HepG2 (cell line): ENCODE results near the gene ANLN. TPM values are rescaled to one million over a fixed set of nuclear protein-coding genes. Genes with fewer than 3 reads are reported as not detected.

Experiments
- FOXA3 ChIP-seq: IDR thresholded peaks from 2 replicates; pipeline ENCODE4 v1.6.1; 2016; ENCODE audit warnings: missing genetic modification reagents, missing compliant biosample characterization
- HOXD1 ChIP-seq: sonication (generic); formaldehyde crosslinking; IDR thresholded peaks from 2 replicates; pipeline ENCODE4 v1.5.0; 2020; ENCODE audit warnings: missing genetic modification reagents
- NKX3-1 ChIP-seq: sonication (generic); formaldehyde crosslinking; IDR thresholded peaks from 2 replicates; pipeline ENCODE4 v1.5.0; 2020; ENCODE audit warnings: missing genetic modification reagents
- YY1 ChIP-seq: IDR thresholded peaks from 2 replicates; pipeline ENCODE4 v1.6.1; 2011; ENCODE audit warnings: low read length, low read depth, moderate library complexity, mild to moderate bottlenecking; ENCODE audit not compliant: insufficient read depth, insufficient replicate concordance
- ZFP90 ChIP-seq: sonication (generic); formaldehyde crosslinking; IDR thresholded peaks from 2 replicates; pipeline ENCODE4 v1.8.0; 2022; ENCODE audit warnings: missing genetic modification reagents, mild to moderate bottlenecking, inconsistent platforms, borderline replicate concordance
- ZNF33B ChIP-seq: sonication (generic); formaldehyde crosslinking; IDR thresholded peaks from 2 replicates; pipeline ENCODE4 v1.5.1; 2020; ENCODE audit warnings: mild to moderate bottlenecking, missing genetic modification reagents
- ZNF749 ChIP-seq: sonication (generic); formaldehyde crosslinking; IDR thresholded peaks from 2 replicates; pipeline ENCODE4 v1.8.0; 2022; ENCODE audit warnings: mild to moderate bottlenecking, missing genetic modification reagents, moderate library complexity, borderline replicate concordance
- polyA plus RNA-seq, 8 experiments: library from polyadenylated mRNA; depleted of rRNA in 3 of 8; stranded (reverse) in 7 of 8; unstranded in 1 of 8; fragments of >200 nt; fragmentation: Illumina TruSeq in 4 of 8; extraction: Trizol in 4 of 8; gene quantifications; 2 replicates each; pipeline versions ENCODE4 v1.2.1 to v1.2.3, GENCODE V29; 2011 to 2016; ENCODE audit warnings: low read depth in 4 of 8, missing spikeins in 1 of 8, mixed read lengths in 1 of 8; ENCODE audit not compliant: insufficient read depth in 1 of 8
- total RNA-seq, 5 experiments: library from RNA; depleted of rRNA; stranded (reverse); fragments of >200 nt; fragmentation: Illumina TruSeq; extraction: Trizol; gene quantifications; 2 replicates each; pipeline ENCODE4 v1.2.3, GENCODE V29; 2016; ENCODE audit warnings: low read depth in 1 of 5
- TF ChIP-seq, protein P1 (sequence below): sonication (generic); formaldehyde crosslinking; IDR thresholded peaks from one replicate; pipeline ENCODE4 v1.5.1; 2020; ENCODE audit warnings: mild to moderate bottlenecking, missing genetic modification reagents; ENCODE audit errors: not compliant biosample characterization
- TF ChIP-seq, protein P2 (sequence below): sonication (generic); formaldehyde crosslinking; IDR thresholded peaks from 2 replicates; pipeline ENCODE4 v1.5.0; 2020; ENCODE audit warnings: mild to moderate bottlenecking, missing genetic modification reagents
- TF ChIP-seq, protein P3 (sequence below): sonication (generic); formaldehyde crosslinking; IDR thresholded peaks from 2 replicates; pipeline ENCODE4 v1.5.0; 2020; ENCODE audit warnings: mild to moderate bottlenecking, missing genetic modification reagents
- TF ChIP-seq, protein P4 (sequence below): IDR thresholded peaks from 2 replicates; pipeline ENCODE4 v1.6.1; 2016; ENCODE audit warnings: mild to moderate bottlenecking

ANLN gene
- total and polyA plus RNA-seq, 2 of the 13 experiments (the other 11 are each of a cell fraction or from before 2014, with no cell fraction given): 20.0 to 72.0 TPM

DNA sequence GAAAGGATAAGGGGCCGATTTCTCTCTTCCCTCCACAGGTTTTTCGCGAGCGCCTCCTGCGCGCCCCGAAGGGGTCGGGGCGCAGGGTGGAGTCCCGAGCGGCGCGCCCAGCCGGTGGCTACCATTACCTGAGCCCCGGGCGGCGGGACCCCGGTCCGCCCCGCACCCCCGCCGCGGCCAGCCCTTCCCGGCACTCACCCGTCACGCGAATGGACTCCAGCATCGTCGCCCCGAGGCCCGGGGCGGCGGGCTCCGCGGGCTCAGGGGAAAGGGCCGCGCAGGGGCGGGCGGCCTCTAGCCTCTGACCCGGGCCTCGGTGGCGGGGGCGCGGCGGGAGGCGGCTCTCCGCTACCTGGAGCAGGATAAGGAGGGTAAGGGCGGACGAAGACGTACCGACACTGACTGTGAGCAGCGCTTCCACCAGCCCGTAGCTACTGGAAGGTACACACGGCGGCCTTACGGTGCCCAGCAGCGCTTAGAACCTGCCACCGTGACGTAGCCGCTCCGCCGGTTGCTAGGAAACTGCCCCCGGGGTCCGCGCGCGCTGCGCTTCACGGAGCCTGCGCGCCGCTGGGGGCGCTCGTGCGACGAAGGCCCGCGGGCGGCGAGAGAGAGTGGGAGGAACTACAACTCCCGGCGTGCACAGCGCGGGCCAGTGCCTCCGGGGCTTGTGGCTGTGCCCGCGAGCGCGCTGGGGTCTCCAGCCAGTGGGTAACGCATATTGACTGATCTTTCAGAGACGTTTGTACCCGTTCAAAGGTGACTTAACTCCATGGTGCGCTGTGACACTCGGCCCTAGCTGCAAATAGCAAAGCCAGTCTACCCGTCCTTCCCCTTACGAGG lies 22.7 kb upstream of the ANLN start (continued):
- TF ChIP-seq, protein P1, sequence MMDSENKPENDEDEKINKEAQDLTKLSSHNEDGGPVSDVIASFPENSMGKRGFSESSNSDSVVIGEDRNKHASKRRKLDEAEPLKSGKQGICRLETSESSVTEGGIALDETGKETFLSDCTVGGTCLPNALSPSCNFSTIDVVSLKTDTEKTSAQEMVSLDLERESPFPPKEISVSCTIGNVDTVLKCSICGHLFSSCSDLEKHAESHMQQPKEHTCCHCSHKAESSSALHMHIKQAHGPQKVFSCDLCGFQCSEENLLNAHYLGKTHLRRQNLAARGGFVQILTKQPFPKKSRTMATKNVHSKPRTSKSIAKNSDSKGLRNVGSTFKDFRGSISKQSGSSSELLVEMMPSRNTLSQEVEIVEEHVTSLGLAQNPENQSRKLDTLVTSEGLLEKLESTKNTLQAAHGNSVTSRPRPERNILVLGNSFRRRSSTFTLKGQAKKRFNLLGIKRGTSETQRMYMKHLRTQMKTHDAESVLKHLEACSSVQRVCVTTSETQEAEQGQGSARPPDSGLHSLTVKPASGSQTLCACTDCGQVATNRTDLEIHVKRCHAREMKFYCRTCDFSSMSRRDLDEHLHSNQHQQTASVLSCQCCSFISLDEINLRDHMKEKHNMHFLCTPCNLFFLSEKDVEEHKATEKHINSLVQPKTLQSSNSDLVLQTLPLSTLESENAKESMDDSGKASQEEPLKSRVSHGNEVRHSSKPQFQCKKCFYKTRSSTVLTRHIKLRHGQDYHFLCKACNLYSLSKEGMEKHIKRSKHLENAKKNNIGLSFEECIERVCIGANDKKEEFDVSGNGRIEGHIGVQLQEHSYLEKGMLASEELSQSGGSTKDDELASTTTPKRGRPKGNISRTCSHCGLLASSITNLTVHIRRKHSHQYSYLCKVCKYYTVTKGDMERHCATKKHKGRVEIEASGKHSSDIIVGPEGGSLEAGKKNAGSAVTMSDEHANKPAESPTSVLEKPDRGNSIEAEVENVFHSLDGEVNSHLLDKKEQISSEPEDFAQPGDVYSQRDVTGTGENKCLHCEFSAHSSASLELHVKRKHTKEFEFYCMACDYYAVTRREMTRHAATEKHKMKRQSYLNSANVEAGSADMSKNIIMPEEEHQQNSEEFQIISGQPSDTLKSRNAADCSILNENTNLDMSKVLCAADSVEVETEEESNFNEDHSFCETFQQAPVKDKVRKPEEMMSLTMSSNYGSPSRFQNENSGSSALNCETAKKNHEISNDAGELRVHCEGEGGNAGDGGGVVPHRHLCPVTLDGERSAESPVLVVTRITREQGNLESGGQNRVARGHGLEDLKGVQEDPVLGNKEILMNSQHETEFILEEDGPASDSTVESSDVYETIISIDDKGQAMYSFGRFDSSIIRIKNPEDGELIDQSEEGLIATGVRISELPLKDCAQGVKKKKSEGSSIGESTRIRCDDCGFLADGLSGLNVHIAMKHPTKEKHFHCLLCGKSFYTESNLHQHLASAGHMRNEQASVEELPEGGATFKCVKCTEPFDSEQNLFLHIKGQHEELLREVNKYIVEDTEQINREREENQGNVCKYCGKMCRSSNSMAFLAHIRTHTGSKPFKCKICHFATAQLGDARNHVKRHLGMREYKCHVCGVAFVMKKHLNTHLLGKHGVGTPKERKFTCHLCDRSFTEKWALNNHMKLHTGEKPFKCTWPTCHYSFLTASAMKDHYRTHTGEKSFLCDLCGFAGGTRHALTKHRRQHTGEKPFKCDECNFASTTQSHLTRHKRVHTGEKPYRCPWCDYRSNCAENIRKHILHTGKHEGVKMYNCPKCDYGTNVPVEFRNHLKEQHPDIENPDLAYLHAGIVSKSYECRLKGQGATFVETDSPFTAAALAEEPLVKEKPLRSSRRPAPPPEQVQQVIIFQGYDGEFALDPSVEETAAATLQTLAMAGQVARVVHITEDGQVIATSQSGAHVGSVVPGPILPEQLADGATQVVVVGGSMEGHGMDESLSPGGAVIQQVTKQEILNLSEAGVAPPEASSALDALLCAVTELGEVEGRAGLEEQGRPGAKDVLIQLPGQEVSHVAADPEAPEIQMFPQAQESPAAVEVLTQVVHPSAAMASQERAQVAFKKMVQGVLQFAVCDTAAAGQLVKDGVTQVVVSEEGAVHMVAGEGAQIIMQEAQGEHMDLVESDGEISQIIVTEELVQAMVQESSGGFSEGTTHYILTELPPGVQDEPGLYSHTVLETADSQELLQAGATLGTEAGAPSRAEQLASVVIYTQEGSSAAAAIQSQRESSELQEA (CRISPR knock-in tag): no peak
- peak; percentile 80 for TF ChIP-seq YY1
- TF ChIP-seq, protein P2, sequence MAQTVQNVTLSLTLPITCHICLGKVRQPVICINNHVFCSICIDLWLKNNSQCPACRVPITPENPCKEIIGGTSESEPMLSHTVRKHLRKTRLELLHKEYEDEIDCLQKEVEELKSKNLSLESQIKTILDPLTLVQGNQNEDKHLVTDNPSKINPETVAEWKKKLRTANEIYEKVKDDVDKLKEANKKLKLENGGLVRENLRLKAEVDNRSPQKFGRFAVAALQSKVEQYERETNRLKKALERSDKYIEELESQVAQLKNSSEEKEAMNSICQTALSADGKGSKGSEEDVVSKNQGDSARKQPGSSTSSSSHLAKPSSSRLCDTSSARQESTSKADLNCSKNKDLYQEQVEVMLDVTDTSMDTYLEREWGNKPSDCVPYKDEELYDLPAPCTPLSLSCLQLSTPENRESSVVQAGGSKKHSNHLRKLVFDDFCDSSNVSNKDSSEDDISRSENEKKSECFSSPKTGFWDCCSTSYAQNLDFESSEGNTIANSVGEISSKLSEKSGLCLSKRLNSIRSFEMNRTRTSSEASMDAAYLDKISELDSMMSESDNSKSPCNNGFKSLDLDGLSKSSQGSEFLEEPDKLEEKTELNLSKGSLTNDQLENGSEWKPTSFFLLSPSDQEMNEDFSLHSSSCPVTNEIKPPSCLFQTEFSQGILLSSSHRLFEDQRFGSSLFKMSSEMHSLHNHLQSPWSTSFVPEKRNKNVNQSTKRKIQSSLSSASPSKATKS (CRISPR knock-in tag): no peak
- TF ChIP-seq ZNF33B: no peak
- TF ChIP-seq FOXA3 (CRISPR knock-in tag): peak; percentile 45; the same call in 1 of the 2 replicates
- TF ChIP-seq NKX3-1 (CRISPR knock-in tag): peak; percentile 30; the same call in 1 of the 2 replicates
- TF ChIP-seq HOXD1 (CRISPR knock-in tag): no peak
- no peak; the same call in 1 of the 2 replicates for TF ChIP-seq ZFP90
- TF ChIP-seq ZNF749: no peak
- TF ChIP-seq, protein P3, sequence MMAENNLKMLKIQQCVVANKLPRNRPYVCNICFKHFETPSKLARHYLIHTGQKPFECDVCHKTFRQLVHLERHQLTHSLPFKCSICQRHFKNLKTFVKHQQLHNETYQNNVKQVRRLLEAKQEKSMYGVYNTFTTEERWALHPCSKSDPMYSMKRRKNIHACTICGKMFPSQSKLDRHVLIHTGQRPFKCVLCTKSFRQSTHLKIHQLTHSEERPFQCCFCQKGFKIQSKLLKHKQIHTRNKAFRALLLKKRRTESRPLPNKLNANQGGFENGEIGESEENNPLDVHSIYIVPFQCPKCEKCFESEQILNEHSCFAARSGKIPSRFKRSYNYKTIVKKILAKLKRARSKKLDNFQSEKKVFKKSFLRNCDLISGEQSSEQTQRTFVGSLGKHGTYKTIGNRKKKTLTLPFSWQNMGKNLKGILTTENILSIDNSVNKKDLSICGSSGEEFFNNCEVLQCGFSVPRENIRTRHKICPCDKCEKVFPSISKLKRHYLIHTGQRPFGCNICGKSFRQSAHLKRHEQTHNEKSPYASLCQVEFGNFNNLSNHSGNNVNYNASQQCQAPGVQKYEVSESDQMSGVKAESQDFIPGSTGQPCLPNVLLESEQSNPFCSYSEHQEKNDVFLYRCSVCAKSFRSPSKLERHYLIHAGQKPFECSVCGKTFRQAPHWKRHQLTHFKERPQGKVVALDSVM (CRISPR knock-in tag): peak; percentile 90
- TF ChIP-seq, protein P4, sequence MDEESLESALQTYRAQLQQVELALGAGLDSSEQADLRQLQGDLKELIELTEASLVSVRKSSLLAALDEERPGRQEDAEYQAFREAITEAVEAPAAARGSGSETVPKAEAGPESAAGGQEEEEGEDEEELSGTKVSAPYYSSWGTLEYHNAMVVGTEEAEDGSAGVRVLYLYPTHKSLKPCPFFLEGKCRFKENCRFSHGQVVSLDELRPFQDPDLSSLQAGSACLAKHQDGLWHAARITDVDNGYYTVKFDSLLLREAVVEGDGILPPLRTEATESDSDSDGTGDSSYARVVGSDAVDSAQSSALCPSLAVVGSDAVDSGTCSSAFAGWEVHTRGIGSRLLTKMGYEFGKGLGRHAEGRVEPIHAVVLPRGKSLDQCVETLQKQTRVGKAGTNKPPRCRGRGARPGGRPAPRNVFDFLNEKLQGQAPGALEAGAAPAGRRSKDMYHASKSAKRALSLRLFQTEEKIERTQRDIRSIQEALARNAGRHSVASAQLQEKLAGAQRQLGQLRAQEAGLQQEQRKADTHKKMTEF (CRISPR knock-in tag): peak; percentile 90
